HL-60 (cell line): ENCODE results near the gene KCNA3.

ENCODE experiments used
- DNase-seq, 2 experiments: peaks; one replicate each; pipeline ENCODE4 v3.0.0-alpha.2; 2010 to 2020; ENCODE audit warnings: low read depth in 1 of 2, low spot score in 1 of 2
- H3K27ac ChIP-seq: fragments of 250-450 bp; sonication (Bioruptor Pico); replicated peaks from 2 replicates; pipeline ENCODE4 v1.5.1; 2020; ENCODE audit warnings: mild to moderate bottlenecking, moderate library complexity
- H3K27me3 ChIP-seq: fragments of 250-450 bp; sonication (Bioruptor Pico); 2 replicates; pipeline ENCODE4 v1.5.1; 2021; ENCODE audit warnings: mild to moderate bottlenecking, moderate library complexity; ENCODE audit not compliant: insufficient read depth, poor library complexity, severe bottlenecking
- H3K4me3 ChIP-seq: replicated peaks from 2 replicates; pipeline ENCODE4 v1.5.1; 2011; ENCODE audit warnings: mild to moderate bottlenecking, control low read depth, low read length; ENCODE audit not compliant: insufficient read depth
- GABPA ChIP-seq: IDR thresholded peaks from 2 replicates; pipeline ENCODE4 v1.6.1; 2012; ENCODE audit warnings: low read depth
- POLR2AphosphoS5 ChIP-seq: IDR thresholded peaks from 2 replicates; pipeline ENCODE4 v1.6.1; 2012; ENCODE audit warnings: low read depth
- REST ChIP-seq: IDR thresholded peaks from 2 replicates; pipeline ENCODE4 v1.6.1; 2012; ENCODE audit warnings: low read depth; ENCODE audit not compliant: insufficient replicate concordance
- SPI1 ChIP-seq: IDR thresholded peaks from 2 replicates; pipeline ENCODE4 v1.6.1; 2012; ENCODE audit warnings: low read depth, mild to moderate bottlenecking, borderline replicate concordance
- TF ChIP-seq, protein P1 (sequence below): IDR thresholded peaks from one replicate; pipeline ENCODE4 v1.5.1; 2011; ENCODE audit warnings: low read length, control low read depth, inconsistent platforms; ENCODE audit not compliant: insufficient read depth

Gene KCNA3

DNA sequence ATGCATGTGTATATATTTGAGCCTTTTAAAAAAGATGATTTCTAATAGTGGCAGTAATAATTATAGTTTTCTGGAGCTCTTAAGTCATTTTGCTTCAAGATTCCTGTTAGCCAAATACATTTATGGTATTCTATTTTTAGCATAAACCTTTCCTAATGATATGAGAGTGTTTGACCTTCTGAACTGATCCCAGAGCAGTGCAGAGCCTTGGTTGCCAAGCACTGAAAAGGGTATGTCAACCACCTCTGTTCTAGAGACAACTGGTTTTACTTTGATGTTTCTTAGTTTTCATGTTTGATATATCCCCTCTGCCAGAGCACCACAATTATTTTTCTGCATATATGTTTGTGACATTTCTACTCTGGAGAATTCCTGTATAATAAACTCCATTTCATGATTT is 15.1 kb upstream of the KCNA3 start:
- no peak overlapping the region for H3K4me3 ChIP-seq
- peaks cover 3% of the 10 kb centered on the region for H3K27me3 ChIP-seq
- DNase-seq = no peak
- no peak overlapping the region for H3K27ac ChIP-seq
- TF ChIP-seq GABPA = no peak

- no peak for DNase-seq
- Histone ChIP-seq H3K27ac (no peak overlapping the region), H3K4me3 (no peak overlapping the region), H3K27me3 (peaks cover 3% of the 10 kb centered on the region)
- TF ChIP-seq REST (no peak), POLR2AphosphoS5 (no peak), GABPA (no peak), SPI1 (no peak)
- TF ChIP-seq, protein P1, sequence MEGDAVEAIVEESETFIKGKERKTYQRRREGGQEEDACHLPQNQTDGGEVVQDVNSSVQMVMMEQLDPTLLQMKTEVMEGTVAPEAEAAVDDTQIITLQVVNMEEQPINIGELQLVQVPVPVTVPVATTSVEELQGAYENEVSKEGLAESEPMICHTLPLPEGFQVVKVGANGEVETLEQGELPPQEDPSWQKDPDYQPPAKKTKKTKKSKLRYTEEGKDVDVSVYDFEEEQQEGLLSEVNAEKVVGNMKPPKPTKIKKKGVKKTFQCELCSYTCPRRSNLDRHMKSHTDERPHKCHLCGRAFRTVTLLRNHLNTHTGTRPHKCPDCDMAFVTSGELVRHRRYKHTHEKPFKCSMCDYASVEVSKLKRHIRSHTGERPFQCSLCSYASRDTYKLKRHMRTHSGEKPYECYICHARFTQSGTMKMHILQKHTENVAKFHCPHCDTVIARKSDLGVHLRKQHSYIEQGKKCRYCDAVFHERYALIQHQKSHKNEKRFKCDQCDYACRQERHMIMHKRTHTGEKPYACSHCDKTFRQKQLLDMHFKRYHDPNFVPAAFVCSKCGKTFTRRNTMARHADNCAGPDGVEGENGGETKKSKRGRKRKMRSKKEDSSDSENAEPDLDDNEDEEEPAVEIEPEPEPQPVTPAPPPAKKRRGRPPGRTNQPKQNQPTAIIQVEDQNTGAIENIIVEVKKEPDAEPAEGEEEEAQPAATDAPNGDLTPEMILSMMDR = no peak
These were observed 13.8 kb upstream of the KCNA3 start for GRCh38 chr1:110688514-110688913.

- DNase-seq = no peak
- no peak overlapping the region for H3K27ac ChIP-seq
- no peaks in the 10 kb centered on the region for H3K27me3 ChIP-seq
- TF ChIP-seq SPI1 = no peak
- no peak overlapping the region for H3K4me3 ChIP-seq
These were observed 12.5 kb upstream of the KCNA3 start for GRCh38 chr1:110687250-110687649.

DNA sequence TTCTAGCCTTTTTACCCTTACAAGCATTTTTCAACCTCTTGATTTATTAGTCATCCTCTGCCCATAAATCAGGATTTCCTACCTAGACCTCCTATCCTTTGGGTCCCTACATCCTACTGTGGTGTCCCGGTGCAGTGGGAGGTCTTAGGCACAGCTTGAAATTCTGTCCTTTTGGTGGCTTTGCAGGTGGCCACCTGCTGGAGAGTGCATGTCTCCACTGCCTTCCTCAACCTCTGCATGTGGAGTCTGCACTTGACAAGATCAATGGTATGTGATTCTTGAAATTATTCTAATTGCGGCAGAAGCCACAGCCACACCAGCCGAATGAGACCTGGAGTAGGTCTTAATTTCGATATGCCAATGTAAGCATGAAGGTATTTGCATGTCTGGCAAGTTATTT is 11.4 kb upstream of the KCNA3 start:
- no peak for TF ChIP-seq REST
- no peak for TF ChIP-seq GABPA
- TF ChIP-seq, protein P1 = no peak
- no peak for TF ChIP-seq POLR2AphosphoS5
- TF ChIP-seq SPI1 = no peak
- no peak for DNase-seq
- peaks cover 4% of the 10 kb centered on the region for H3K27me3 ChIP-seq
- no peak overlapping the region for H3K4me3 ChIP-seq
- H3K27ac ChIP-seq = no peak overlapping the region

DNA sequence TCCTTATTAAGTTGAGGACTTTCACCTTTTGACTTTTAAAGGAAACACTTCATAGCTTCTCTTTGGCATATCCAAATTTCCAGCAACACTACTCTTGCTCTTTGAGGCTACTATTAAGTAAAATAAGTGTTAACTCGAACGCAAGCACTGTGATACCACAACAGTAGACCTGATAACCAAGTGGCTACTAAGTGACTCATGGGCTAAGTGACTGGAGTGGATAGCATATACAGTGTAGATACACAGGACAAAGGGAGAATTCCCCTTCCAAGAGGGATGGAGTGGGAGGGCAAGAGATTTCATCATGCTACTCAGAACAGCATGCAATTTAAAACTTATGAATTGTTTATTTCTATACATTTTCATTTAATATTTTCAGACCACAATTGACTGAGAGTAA is 9.8 kb upstream of the KCNA3 start:
- TF ChIP-seq SPI1 = no peak
- TF ChIP-seq, protein P1 = no peak
- H3K4me3 ChIP-seq = no peak overlapping the region
- H3K27ac ChIP-seq = no peak overlapping the region
- H3K27me3 ChIP-seq = peaks cover 4% of the 10 kb centered on the region
- DNase-seq = no peak
